Naive B cell (primary cell): Measurements from ENCODE around the gene BOD1L1. TPM values are rescaled to one million over a fixed set of nuclear protein-coding genes. Genes with fewer than 3 reads are reported as not detected.
A peak's percentile ranks its signal among the peaks of the same experiment; 100 is the strongest.

Experiments used
- ATAC-seq, 2 donors: fragments of 150-1000 bp; cut with Tn5 transposase; 2 replicates each; pipeline ENCODE4 v1.10.0; 2021; ENCODE audit warnings: low read depth in 2 of 2, mild to moderate bottlenecking in 2 of 2, moderate library complexity in 2 of 2
- DNase-seq: peaks from one replicate; pipeline ENCODE4 v3.0.0; 2022
- H3K27ac Mint-ChIP-seq, 6 donors: one replicate each; pipeline ENCODE4 v1.8.0; 2020 to 2022; ENCODE audit warnings: mild to moderate bottlenecking in 6 of 6, mixed read lengths in 6 of 6, moderate library complexity in 5 of 6, inconsistent platforms in 2 of 6
- H3K27me3 Mint-ChIP-seq, 3 donors: one replicate each; pipeline ENCODE4 v1.8.0; 2021 to 2022; ENCODE audit warnings: mixed read lengths in 3 of 3, mild to moderate bottlenecking in 1 of 3
- H3K36me3 Mint-ChIP-seq, 2 donors: one replicate each; pipeline ENCODE4 v1.8.0; 2020 to 2022; ENCODE audit warnings: mixed read lengths in 2 of 2, inconsistent platforms in 1 of 2, mild to moderate bottlenecking in 1 of 2
- H3K4me1 Mint-ChIP-seq, 3 donors: one replicate each; pipeline ENCODE4 v1.8.0; 2020 to 2022; ENCODE audit warnings: mixed read lengths in 3 of 3, inconsistent platforms in 1 of 3, mild to moderate bottlenecking in 1 of 3, moderate library complexity in 1 of 3
- H3K4me3 Mint-ChIP-seq, 8 donors: one replicate each; pipeline ENCODE4 v1.8.0; 2020 to 2022; ENCODE audit warnings: mild to moderate bottlenecking in 8 of 8, mixed read lengths in 8 of 8, moderate library complexity in 8 of 8, inconsistent platforms in 2 of 8
- H3K9me3 Mint-ChIP-seq, 7 donors: one replicate each; pipeline ENCODE4 v1.8.0; 2020 to 2022; ENCODE audit warnings: mixed read lengths in 7 of 7, mild to moderate bottlenecking in 5 of 7, inconsistent platforms in 2 of 7, moderate library complexity in 1 of 7
- polyA plus RNA-seq, 6 donors: library from polyadenylated mRNA; unstranded; fragments of 300-500 nt; fragmentation: Illumina TruSeq; gene quantifications; one replicate each; pipeline ENCODE4 v1.2.3, GENCODE V29; 2021; ENCODE audit warnings: low read depth in 6 of 6

BOD1L1 gene
- 10 to 100 TPM in 1 of 6 donors, 1 to 10 TPM in 5; 2.5 to 10.2 (median 3.9) TPM for polyA plus RNA-seq

DNA sequence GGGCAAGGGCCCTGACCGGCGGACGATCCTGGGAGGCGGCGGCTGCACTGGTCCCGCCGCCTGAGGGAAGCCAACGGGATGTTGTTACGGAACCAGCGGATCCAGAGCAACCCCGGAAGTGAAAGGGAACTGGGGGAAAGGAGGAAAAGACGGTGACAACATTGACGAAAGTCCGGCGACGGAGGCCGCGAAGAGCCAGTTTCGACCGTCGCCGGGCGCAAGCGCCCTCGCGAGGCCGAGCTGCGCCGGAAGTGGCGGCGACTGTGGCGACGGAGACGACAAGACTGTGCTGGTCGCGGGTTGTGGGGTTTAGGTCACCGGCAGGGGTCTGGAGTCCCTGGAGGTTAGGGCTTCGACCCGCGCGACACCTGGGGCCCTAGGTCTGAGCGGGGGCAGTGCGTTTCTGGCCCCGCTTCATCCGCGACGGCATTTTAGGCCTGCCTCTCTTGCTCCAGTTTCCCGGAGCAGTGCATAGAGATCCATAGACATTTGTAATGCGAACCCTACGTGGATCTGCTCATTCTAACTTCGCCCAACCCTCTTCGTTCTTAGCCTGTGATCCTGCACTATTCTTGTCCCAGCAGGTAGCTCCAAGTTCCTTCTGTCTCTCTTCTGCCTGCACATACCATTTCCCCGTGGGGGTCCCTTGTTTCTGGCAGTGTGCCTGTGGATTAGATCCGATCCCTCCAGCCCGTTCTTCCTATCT, at the start of gene BOD1L1:
BOD1L1 (minus strand) TSS at position 120 of the 706 bp plus-strand sequence. CDS start 138 bp downstream, outside the sequence.
- DNase-seq (peak; percentile 89), ATAC-seq (peak; percentile 76 to 77)
- Mint-ChIP-seq H3K9me3 (no peaks in the 10 kb centered on the region), H3K27ac (peak within 1 kb of the TSS; percentile 98 to 100 (median 99)), H3K4me3 (peak within 1 kb of the TSS; percentile 83 to 99 (median 98)), H3K27me3 (no peaks in the 10 kb centered on the region), H3K4me1 (peaks cover 25 to 53% (median 45%) of the 10 kb centered on the region in 3 donors), H3K36me3 (peaks cover 0 to 8% of the 10 kb centered on the region in 2 donors)

- DNase-seq (no peak), ATAC-seq (no peak)
- Mint-ChIP-seq H3K36me3 (no peaks in the 10 kb centered on the region), H3K27me3 (peaks cover 6 to 16% (median 8%) of the 10 kb centered on the region in 3 donors), H3K9me3 (peaks cover 2 to 37% (median 15%) of the 10 kb centered on the region in 7 donors), H3K4me3 (no peak overlapping the region), H3K27ac (no peak overlapping the region), H3K4me1 (no peaks in the 10 kb centered on the region)
These were observed 47.4 kb upstream of the BOD1L1 start for GRCh38 chr4:13674971-13675370.

- Mint-ChIP-seq H3K27ac (peak overlapping the region in 1 of 6 donors; percentile 40), H3K4me1 (no peaks in the 10 kb centered on the region), H3K4me3 (no peak overlapping the region), H3K27me3 (peaks cover 0 to 20% (median 8%) of the 10 kb centered on the region in 3 donors), H3K36me3 (no peaks in the 10 kb centered on the region), H3K9me3 (peaks cover 1 to 32% (median 14%) of the 10 kb centered on the region in 7 donors)
- no peak for DNase-seq
- no peak for ATAC-seq
These were observed 45.6 kb upstream of the BOD1L1 start for GRCh38 chr4:13673167-13673566.

DNA sequence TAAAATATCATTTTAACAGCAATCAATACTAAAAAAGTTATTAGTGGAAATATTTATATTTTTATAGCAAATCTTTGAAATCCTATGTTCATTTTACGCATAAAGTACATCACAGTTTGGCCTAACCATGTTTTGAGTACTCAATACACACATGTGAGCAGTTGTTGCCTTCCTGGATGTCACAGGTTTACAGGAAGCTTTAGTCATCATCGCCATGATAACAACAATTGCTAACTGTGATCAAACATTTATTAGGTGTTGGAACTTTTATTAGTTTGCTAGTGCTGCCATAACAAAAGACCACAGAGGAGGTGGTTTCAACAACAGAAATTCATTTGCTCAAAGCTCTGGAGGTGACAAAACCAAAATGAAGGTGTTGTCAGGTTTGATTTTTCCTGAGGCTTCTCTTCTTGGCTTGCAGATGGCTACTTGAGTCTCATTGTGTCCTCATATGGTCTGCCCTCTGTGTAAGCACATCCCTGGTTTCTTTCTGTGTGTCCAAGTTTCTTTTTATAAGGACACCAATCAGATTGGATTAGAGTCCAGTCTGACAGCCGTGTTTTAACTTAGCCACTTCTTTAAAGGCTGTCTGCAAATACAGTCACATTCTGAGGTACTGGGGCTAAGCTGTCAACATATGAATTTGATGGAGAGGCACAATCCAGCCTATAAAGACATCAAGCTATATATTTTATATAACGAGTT, 43.1 kb upstream of the BOD1L1 start:
- H3K36me3 Mint-ChIP-seq, result no peaks in the 10 kb centered on the region
- DNase-seq (no peak), ATAC-seq (no peak)
- peaks cover 6 to 23% (median 22%) of the 10 kb centered on the region in 3 donors for H3K27me3 Mint-ChIP-seq
- no peaks in the 10 kb centered on the region for H3K4me1 Mint-ChIP-seq
- H3K4me3 Mint-ChIP-seq, result no peak overlapping the region
- peaks cover 0 to 16% (median 10%) of the 10 kb centered on the region in 7 donors for H3K9me3 Mint-ChIP-seq
- no peak overlapping the region for H3K27ac Mint-ChIP-seq

DNA sequence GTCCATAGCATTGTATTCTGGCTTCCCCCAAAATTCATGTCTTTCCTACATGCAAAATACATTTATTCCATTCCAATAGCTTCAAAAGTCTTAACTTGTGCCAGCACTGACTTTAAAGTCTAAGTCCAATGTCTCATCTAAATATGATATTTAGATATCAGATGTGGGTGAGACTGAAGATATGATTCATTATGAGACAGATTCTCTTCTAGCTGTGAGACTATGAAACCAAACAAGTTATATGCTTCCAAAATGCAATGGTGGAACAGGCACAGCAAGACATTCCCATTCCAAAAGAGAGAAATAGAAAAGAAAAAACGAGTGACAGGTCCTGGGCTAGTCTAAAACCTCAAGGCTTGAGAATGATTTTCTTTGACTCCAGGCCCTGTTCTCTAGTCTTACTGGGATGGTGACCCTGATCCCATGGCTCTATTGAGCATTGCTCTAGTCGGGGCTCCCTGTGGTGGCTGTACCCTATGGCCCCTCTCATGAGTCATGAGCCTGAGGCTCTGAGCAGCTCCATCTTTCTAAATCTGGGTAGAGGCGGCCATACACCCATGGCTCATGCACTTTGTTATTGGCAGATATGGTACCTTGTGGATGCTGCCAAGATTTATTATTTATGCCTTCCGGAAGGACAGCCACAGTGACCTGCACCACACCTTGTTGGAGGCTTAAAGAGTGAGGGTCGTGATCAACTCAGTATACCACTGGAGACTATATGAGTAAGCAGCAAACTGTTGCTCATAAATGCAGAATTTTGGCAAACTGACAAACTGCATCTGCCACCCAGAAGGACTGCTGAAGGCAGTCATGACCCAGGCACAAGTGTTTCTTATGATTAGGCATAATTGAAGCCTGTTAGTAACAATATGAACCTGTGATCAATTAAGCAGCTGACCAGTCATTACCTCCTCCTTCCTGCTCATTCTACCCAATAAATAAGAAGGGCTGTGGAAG, 38.5 kb upstream of the BOD1L1 start:
- no peaks in the 10 kb centered on the region for H3K4me1 Mint-ChIP-seq
- H3K36me3 Mint-ChIP-seq, result no peaks in the 10 kb centered on the region
- peaks cover 0 to 2% (median 0%) of the 10 kb centered on the region in 7 donors for H3K9me3 Mint-ChIP-seq
- no peak overlapping the region for H3K27ac Mint-ChIP-seq
- no peak for DNase-seq
- H3K4me3 Mint-ChIP-seq, result no peak overlapping the region
- H3K27me3 Mint-ChIP-seq, result peaks cover 6 to 15% (median 7%) of the 10 kb centered on the region in 3 donors
- no peak for ATAC-seq

DNA sequence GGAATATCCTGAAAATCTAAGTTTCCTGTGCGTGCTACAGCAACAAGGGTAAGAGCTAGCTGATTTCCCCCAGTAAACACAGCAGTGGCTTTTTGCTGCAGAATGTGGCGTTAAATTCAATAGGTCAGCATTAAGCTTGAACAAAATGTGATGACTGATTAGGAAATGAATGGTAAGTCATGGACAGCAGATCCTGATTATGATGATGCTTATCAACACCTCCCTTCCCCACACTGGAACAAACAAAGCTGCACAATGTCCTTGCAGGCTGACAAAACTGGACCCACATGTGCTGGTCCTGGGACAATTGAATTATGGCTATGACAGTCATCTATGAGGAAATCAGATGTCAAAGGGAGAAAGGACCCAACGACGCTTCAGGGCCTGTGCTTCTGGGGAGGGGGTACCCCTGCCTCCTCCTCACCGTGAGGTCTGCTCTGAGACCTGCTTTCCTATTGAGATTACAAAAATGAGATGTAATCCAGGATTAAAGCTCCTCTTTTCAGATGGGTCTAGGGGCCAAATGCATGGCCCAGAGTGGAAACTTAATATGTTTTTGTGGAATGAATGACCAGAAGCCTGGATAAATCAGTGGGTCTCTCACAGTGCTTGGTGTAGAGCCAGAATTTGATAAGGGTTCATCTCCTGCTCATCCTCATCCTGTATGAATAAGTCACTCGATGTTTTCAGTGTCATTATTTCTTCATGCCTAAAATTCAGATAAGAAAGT, 32.0 kb upstream of the BOD1L1 start:
- H3K36me3 Mint-ChIP-seq, result no peaks in the 10 kb centered on the region
- H3K4me1 Mint-ChIP-seq, result peaks cover 10 to 14% (median 11%) of the 10 kb centered on the region in 3 donors
- H3K9me3 Mint-ChIP-seq, result no peaks in the 10 kb centered on the region
- no peak overlapping the region for H3K4me3 Mint-ChIP-seq
- H3K27ac Mint-ChIP-seq, result no peak overlapping the region
- peaks cover 0 to 3% (median 0%) of the 10 kb centered on the region in 3 donors for H3K27me3 Mint-ChIP-seq
- ATAC-seq (no peak), DNase-seq (no peak)

DNA sequence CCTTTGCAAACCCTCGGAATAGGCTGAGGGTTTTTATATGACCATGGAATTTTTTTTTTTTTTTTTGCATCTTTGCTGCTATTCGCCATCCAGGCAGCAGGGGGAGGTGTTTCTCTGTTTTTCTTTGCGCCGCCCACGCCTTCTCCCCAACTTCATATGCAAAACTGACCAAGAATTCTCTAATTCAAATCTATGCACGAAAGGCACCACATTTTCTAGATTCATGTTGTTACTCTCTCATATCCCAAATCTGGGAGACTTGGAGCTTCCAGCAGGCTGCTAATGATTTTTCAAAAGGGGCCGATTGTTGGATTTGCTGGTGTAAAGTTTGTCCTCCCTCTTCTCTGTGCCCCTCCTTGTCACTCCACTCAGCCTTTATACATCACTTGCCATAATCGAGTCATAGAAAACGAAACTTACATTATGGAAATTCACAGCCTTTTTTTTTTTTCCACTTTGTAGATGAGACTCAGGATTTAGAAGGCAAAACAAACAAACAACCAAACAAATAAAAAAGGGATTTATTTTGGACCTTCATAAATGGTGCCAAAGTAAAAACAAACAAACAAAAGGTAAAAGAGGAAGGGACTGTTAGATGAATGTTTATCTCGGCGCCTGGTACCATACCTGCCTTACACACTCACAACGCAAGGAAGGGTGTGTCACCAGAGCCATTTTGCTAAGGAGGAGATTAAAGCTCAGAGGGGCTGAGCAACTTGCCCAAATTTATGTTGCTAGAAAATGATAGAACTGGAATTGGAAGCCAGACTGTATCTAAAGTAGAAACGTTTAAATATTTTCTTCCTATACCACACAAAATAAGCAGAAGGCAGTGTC, 29.3 kb upstream of the BOD1L1 start:
- ATAC-seq, result peak; percentile 20 to 29
- Mint-ChIP-seq H3K36me3 (no peaks in the 10 kb centered on the region), H3K9me3 (no peaks in the 10 kb centered on the region), H3K27ac (peak overlapping the region in 2 of 6 donors; percentile 4 to 11), H3K27me3 (peaks cover 0 to 4% (median 0%) of the 10 kb centered on the region in 3 donors), H3K4me3 (peak overlapping the region; percentile 54 to 88 (median 73)), H3K4me1 (peaks cover 14 to 17% (median 14%) of the 10 kb centered on the region in 3 donors)
- DNase-seq, result peak; percentile 59

- peaks cover 14 to 17% (median 14%) of the 10 kb centered on the region in 3 donors for H3K4me1 Mint-ChIP-seq
- peak; percentile 85 to 88 for ATAC-seq
- peak; percentile 67 for DNase-seq
- no peaks in the 10 kb centered on the region for H3K9me3 Mint-ChIP-seq
- H3K4me3 Mint-ChIP-seq, result peak overlapping the region; percentile 82 to 94 (median 90)
- no peaks in the 10 kb centered on the region for H3K36me3 Mint-ChIP-seq
- peak overlapping the region in 1 of 6 donors; percentile 78 for H3K27ac Mint-ChIP-seq
- H3K27me3 Mint-ChIP-seq, result peaks cover 8 to 12% (median 9%) of the 10 kb centered on the region in 3 donors
These were observed 26.8 kb upstream of the BOD1L1 start for GRCh38 chr4:13654162-13654797.

DNA sequence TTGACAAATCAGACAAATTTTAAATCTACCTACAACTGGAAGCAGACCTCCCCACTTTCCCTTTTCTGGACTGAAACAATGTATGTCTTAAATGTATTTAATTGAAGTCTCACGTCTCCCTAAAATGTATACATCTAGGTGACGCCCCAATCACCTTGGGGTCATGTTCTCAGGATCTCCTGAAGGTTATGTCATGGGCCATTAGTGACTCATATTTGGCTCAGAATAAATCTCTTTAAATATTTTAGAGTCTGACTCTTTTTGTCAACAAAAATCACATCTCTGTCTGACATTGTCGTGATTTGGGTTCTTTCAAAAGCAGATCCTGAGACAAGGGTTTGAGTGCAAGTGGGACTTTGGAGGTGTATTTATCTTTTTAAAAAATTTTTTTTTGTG, 26.2 kb upstream of the BOD1L1 start:
- no peak for ATAC-seq
- DNase-seq, result no peak
- H3K27me3 Mint-ChIP-seq, result peaks cover 13 to 17% (median 14%) of the 10 kb centered on the region in 3 donors
- peak overlapping the region; percentile 82 to 94 (median 90) for H3K4me3 Mint-ChIP-seq
- no peaks in the 10 kb centered on the region for H3K36me3 Mint-ChIP-seq
- H3K27ac Mint-ChIP-seq, result no peak overlapping the region
- peaks cover 14 to 17% (median 14%) of the 10 kb centered on the region in 3 donors for H3K4me1 Mint-ChIP-seq
- no peaks in the 10 kb centered on the region for H3K9me3 Mint-ChIP-seq

- Mint-ChIP-seq H3K27me3 (peaks cover 29 to 65% (median 41%) of the 10 kb centered on the region in 3 donors), H3K9me3 (peaks cover 0 to 4% (median 0%) of the 10 kb centered on the region in 7 donors), H3K27ac (no peak overlapping the region), H3K4me3 (no peak overlapping the region), H3K4me1 (peaks cover 0 to 3% (median 0%) of the 10 kb centered on the region in 3 donors), H3K36me3 (no peaks in the 10 kb centered on the region)
- ATAC-seq (no peak), DNase-seq (no peak)
These were observed 19.5 kb upstream of the BOD1L1 start for GRCh38 chr4:13647031-13647430.

DNA sequence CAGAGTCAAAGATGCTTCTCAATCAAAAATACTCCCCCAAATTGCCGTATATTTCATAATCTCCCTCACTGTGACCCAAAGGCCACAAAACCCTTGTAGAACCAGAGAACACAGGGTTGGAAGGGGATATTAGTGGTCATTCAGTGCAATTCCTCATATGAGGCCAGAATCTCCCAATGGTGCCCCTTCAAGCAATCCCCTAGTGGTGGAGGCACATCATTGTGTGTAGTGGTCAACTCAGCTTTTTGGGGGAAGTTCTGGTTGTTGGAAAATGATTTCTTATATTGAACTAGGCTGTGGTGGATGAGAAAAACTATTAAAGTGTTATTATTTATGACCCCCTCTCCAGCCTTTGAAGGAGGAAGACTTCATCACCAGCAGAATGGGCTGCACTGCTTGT, 17.6 kb upstream of the BOD1L1 start:
- H3K27ac Mint-ChIP-seq, result no peak overlapping the region
- ATAC-seq (no peak), DNase-seq (no peak)
- H3K4me1 Mint-ChIP-seq, result peaks cover 0 to 3% (median 0%) of the 10 kb centered on the region in 3 donors
- H3K36me3 Mint-ChIP-seq, result no peaks in the 10 kb centered on the region
- no peak overlapping the region for H3K4me3 Mint-ChIP-seq
- peaks cover 0 to 4% (median 0%) of the 10 kb centered on the region in 7 donors for H3K9me3 Mint-ChIP-seq
- H3K27me3 Mint-ChIP-seq, result peaks cover 32 to 77% (median 49%) of the 10 kb centered on the region in 3 donors
